ENCODE data around the gene COA8. TPM values are rescaled to one million over a fixed set of nuclear protein-coding genes. Genes with fewer than 3 reads are reported as not detected.

Gene COA8
- total and polyA plus RNA-seq, 10 of the 15 experiments (the other 5 are each of a cell fraction or from before 2014, with no cell fraction given): 6.1 to 69.5 (median 25.8) TPM

DNA sequence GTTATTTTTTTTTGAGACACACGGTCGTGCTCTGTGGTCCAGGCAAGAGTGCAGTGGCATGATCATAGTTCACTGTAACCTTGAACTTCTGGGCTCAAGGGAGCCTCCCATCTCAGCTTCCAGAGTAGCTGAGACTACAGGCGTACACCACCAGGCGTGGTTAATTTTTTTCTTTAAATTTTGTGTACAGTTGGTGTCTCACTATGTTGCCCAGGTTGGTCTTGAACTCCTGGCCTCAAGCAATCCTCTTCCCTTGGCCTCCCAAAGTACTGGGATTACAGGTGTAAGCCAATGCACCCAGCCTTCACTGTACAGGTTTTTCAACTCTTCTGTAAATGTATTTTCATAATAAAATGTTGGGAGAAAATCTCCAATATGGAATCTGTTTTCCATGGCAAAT lies 60.5 kb downstream of the COA8 start:
- intact Hi-C loops (cut with micrococcal nuclease; ENCODE audit: unreplicated experiment): no loop called here
- ATAC-seq: no peak
- Histone ChIP-seq H3K9me3 (replicated peaks; ENCODE audit: control insufficient read depth, insufficient read depth, low read length) (no peaks in the 10 kb centered on the region), H3K9ac (ENCODE audit: control insufficient read depth, insufficient read depth, low read length) (no peak overlapping the region), H3K4me1 (ENCODE audit: control insufficient read depth, insufficient read depth, low read length) (peaks cover 37% of the 10 kb centered on the region), H3K79me2 (ENCODE audit: control insufficient read depth, insufficient read depth, low read length) (no peaks in the 10 kb centered on the region), H4K20me1 (ENCODE audit: control insufficient read depth, insufficient read depth) (no peaks in the 10 kb centered on the region), H3K4me3 (no peak overlapping the region), H2AFZ (ENCODE audit: control insufficient read depth, low read depth, low read length) (no peak overlapping the region), H3K27me3 (replicated peaks in 1 of 2; ENCODE audit: control insufficient read depth in 2 of 2, insufficient read depth in 2 of 2, low read length in 1 of 2) (no peaks in the 10 kb centered on the region), H3K27ac (ENCODE audit: control insufficient read depth, insufficient read depth) (no peak overlapping the region), H3K4me2 (ENCODE audit: control insufficient read depth, insufficient read depth) (no peak overlapping the region), H3K36me3 (ENCODE audit: control insufficient read depth in 2 of 2, insufficient read depth in 2 of 2, low read length in 1 of 2) (no peaks in the 10 kb centered on the region)
- in situ Hi-C loops (cut with MboI): no loop called here
- no peak for TF ChIP-seq SUPT20H (IDR thresholded peaks at IDR 0.05; ENCODE audit: borderline replicate concordance, control insufficient read depth, low read depth, low read length)
- TF ChIP-seq, protein P1, sequence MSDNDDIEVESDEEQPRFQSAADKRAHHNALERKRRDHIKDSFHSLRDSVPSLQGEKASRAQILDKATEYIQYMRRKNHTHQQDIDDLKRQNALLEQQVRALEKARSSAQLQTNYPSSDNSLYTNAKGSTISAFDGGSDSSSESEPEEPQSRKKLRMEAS (IDR thresholded peaks at IDR 0.05; ENCODE audit: low read depth, low read length): no peak
- TF ChIP-seq MEF2A (IDR thresholded peaks at IDR 0.05; ENCODE audit: insufficient read depth, low read depth, low read length): no peak
- no peak for TF ChIP-seq ESRRA (IDR thresholded peaks at IDR 0.05; ENCODE audit: low read length)
- no peak for TF ChIP-seq MYC (IDR thresholded peaks at IDR 0.05; ENCODE audit: insufficient read depth, insufficient read length, insufficient replicate concordance, low read length, severe bottlenecking)
- TF ChIP-seq, protein P2, sequence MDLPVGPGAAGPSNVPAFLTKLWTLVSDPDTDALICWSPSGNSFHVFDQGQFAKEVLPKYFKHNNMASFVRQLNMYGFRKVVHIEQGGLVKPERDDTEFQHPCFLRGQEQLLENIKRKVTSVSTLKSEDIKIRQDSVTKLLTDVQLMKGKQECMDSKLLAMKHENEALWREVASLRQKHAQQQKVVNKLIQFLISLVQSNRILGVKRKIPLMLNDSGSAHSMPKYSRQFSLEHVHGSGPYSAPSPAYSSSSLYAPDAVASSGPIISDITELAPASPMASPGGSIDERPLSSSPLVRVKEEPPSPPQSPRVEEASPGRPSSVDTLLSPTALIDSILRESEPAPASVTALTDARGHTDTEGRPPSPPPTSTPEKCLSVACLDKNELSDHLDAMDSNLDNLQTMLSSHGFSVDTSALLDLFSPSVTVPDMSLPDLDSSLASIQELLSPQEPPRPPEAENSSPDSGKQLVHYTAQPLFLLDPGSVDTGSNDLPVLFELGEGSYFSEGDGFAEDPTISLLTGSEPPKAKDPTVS (IDR thresholded peaks at IDR 0.05; ENCODE audit: low read depth, low read length): no peak
- TF ChIP-seq SIX5 (IDR thresholded peaks at IDR 0.05; ENCODE audit: low read depth, low read length, severe bottlenecking): no peak
- no peak for FAIRE-seq
- ChIA-PET RAD21 (ENCODE audit: unreplicated experiment) (no interaction called here), CTCF (interaction anchor here (0.8 kb wide), 1 partner anchor 57 kb away, joined by 3 read pairs; no protein-coding TSS in a partner anchor), POLR2A (no interaction called here), SMC1A (ENCODE audit: uncharacterized antibody, unreplicated experiment) (no interaction called here)
- DNase-seq (ENCODE audit: low read depth, low spot score): no peak
- no TSS peak for BruUV-seq (replicated peaks)
- WGBS (ENCODE audit: insufficient coverage, insufficient replicate concordance, low lambda C conversion rate, missing lambda C conversion rate): 60% methylated on average over 4 of the region's 4 CpGs
